HG03025 (cell line): Measurements from ENCODE around the gene PRICKLE2.

Experiments
- ATAC-seq: cut with Tn5 transposase; IDR thresholded peaks from one replicate; pipeline ENCODE4 v1.9.1; 2021; ENCODE audit warnings: mild to moderate bottlenecking, moderate library complexity; ENCODE audit not compliant: unreplicated experiment, low FRiP score

The PRICKLE2 gene

GRCh38 chr3:64138656-64139375 lies 86.5 kb downstream of the PRICKLE2 start:
- ATAC-seq, result no peak

DNA sequence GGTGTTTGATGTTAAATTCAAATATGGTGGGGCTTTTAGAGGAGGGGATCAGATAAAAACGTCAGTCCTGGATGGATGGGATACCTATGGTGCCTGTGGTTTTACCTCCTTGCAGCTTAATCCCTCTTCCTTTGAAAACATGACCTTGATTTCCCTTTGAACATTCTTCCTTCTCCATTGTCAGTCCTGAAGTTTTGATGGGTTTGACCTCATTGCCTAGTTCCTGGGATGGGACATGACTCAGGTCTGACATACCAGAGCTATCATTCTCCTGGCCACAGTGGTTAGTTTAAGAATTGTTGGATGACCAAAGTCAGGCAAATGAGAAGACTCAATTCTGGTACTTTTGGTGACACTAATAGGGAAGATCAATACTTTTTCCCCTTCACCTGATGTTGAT lies 87.2 kb downstream of the PRICKLE2 start:
- no peak for ATAC-seq

- no peak for ATAC-seq
These were observed 90.4 kb downstream of the PRICKLE2 start for GRCh38 chr3:64134882-64135281.

DNA sequence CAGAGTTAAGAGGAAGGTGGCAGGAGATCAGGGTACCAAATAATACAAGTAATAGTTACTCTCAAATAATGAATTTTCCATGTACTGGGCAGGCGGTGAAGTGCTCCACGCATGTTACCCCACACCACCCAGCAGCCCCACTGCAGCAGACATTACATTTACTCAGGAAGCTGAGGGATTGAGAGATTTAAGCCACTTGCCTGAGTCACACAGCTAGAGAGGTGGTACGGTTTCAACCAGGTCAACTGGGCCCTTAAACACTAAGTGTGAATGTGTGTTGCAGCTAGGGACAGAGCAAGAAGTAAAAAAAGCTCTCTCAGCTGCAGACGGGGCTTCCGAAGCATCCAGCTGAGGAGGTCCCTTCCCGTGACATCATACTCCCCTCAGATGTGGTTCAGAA lies 91.3 kb downstream of the PRICKLE2 start:
- no peak for ATAC-seq

DNA sequence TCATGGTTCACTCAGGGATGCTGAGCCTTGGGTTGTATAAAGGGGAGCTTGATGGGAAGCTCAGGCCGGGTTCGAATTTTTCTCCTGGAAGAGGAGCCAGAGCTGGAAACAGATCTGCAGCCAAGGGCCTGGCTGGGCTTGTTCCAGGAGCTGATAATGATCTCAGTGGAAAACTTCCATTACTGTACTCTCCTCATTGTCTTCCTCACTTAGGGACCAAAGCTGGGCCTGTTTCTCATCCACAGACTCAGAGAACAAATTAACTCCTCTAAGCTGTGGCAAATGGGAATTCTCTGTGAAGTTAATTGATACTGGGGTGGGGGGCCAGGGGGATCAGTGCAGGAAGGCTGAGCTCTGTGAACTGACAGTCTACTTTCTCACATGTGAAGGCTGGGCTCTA lies 92.0 kb downstream of the PRICKLE2 start:
- no peak for ATAC-seq

- no peak for ATAC-seq
These were observed 93.4 kb downstream of the PRICKLE2 start for GRCh38 chr3:64131725-64132469.

- ATAC-seq, result no peak
These were observed 94.8 kb downstream of the PRICKLE2 start for GRCh38 chr3:64130436-64130835.

GRCh38 chr3:64129581-64129980 lies 95.7 kb downstream of the PRICKLE2 start:
- no peak for ATAC-seq

GRCh38 chr3:64129106-64129505 lies 96.2 kb downstream of the PRICKLE2 start:
- ATAC-seq, result no peak

DNA sequence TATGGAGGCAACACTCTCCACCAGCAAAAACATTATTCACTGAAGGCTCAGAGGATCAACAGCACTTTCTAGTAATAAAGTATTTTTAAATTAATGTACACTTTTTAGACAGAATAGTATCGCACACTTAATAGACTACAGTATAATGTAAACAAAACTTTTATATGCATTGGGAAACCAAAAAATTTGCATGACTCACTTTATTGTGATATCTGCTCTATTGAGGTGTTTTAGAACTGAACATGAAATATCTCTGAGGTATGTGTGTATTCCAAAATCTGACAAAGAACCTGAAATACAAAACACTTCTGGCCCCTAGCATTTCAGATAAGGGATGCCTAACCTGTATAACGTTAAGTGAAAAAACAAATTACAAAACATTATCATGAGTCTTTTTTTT lies 99.7 kb downstream of the PRICKLE2 start:
- ATAC-seq, result no peak

DNA sequence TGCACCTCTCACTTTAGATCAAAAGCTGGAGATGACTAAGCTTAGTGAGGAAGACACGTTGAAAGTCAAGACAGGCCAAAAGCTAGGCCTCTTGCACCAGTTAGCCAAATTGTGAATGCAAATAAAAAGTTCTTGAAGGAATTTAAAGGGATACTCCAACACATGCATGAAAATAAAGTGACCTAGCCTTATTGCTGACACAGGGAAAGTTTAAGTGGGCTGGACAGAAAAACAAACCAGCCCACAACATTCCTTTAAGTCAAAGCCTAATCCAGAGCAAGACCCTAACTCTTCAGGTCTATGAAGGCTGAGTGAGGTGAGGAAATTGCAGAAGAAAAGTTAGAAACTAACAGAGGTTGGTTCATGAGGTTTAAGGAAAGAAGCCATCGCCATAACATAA lies 101.3 kb downstream of the PRICKLE2 start:
- ATAC-seq, result no peak

DNA sequence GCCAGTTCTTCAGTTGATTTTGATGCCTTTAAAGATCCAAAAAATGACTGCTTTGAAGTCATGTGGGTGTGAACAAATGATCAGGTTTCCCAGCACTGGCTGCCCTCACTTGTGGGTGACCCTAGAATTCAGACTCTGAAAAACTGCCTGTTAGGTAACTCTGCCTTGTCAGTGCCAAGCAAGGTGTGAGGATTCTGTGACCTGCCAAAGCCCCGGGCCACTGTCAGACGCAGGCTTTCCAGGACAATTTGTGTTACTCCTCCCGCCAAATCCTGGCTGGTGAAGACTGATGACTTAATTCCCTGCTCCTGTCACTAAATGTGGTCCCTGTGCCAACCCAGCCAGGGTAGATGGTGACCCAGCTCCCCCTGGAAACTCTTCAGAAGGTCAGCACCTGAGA lies 102.8 kb downstream of the PRICKLE2 start:
- no peak for ATAC-seq

- ATAC-seq, result no peak
These were observed 103.4 kb downstream of the PRICKLE2 start for GRCh38 chr3:64121750-64122311.

- no peak for ATAC-seq
These were observed 104.4 kb downstream of the PRICKLE2 start for GRCh38 chr3:64120876-64121275.

DNA sequence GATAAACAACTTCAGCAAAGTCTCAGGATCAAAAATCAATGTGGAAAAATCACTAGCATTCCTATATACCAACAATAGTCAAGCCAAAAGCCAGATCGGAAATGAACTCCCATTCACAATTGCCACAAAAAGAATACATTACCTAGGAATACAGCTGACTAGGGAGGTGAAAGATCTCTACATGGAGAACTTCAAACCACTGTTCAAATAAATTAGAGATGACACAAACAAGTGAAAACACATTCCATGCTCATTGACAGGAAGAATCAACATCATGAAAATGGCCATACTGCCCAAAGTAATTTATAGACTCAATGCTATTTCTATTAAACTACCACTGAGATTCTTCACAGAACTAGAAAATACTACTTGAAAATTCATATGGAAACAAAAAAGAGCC lies 107.8 kb downstream of the PRICKLE2 start:
- ATAC-seq, result no peak

DNA sequence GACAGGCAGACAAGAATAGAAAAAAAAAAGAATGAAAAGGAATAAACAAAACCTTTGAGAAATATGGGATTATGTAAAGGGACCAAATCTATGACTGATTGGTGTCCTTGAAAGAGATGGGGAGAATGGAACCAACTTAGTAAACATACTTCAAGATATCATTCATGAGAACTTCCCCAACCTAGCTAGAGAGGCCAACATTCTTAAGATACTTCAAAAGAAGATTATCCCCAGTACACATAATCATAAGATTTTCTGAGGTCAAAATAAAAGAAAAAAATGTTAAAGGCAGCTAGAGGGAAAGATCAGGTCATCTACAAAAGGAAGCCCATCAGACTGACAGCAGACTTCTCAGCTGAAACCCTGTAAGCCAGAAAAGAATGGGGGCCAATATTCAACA lies 110.6 kb downstream of the PRICKLE2 start:
- no peak for ATAC-seq

DNA sequence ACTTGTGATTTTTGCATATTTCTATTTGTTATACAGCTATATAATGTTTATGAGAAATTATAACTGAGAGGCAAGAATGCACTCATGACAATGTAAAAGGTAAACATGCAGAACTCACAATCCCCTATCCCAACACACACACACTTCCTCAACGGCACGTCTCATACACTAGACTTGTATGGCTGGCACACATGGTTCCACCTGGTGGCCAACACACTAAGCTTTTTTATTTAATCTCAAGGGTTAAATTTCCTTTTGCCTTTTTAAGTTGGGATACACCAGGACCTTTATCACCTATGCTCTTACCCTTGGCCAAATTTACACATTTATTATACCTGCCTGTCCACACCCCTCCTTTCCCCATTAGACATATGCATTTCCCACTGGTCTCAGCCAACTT lies 113.4 kb downstream of the PRICKLE2 start:
- no peak for ATAC-seq

GRCh38 chr3:64111083-64111482 lies 114.2 kb downstream of the PRICKLE2 start:
- no peak for ATAC-seq

DNA sequence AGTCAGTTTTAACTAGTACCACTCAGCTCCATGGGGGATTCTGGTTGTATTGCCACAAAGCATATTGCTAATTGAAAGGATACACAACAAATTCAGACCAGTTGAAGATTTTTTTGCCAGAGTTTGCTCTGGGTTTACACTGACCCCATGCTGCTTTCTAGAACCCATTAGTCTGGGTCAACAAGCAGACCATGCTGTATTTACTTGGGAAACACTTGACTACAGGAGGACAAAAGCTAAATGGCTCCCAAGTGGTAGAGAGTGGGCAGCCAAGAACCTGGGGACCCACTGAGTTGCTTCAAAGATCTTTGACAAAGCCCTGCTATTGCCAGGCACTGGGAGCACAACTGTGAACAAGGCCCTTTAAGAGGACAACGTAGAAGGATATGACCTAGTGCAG lies 115.2 kb downstream of the PRICKLE2 start:
- no peak for ATAC-seq

GRCh38 chr3:64109438-64109837 lies 115.8 kb downstream of the PRICKLE2 start:
- ATAC-seq, result no peak

DNA sequence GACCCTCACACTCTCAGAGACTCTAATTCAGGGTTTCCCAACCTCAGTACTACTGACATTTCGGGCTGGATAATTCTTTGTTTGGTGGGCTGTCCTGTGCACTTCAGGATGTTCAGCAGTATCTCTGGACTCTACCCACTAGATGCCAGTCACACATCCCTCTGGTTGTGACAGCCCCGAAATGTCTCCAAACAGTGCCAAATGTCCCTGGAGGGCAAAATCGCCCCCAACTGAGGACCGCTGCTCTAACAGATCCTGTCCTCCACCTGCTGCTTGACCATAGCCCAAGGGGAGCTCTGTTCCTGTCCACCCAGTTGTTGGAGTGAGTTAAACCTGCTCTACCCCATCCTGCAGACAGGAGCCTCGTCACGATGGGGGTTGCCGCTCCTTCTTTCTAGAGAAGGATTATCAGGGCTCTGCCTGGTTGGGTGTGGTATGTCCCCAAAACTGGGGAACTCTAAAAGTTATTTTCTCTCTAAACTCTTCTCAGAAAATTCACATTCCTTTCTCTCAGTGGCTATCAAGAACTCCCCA lies 116.4 kb downstream of the PRICKLE2 start:
- no peak for ATAC-seq

- no peak for ATAC-seq
These were observed 117.0 kb downstream of the PRICKLE2 start for GRCh38 chr3:64108231-64108630.
